NCI-H187 treated with DMSO at 0.1 percent for 48 hours (cell line): ENCODE results near the gene DMAP1.

ENCODE experiments used
- DNase-seq: peaks from one replicate; lab custom pipeline; 2025; lab: John Stamatoyannopoulos, UW

DMAP1 gene

DNA sequence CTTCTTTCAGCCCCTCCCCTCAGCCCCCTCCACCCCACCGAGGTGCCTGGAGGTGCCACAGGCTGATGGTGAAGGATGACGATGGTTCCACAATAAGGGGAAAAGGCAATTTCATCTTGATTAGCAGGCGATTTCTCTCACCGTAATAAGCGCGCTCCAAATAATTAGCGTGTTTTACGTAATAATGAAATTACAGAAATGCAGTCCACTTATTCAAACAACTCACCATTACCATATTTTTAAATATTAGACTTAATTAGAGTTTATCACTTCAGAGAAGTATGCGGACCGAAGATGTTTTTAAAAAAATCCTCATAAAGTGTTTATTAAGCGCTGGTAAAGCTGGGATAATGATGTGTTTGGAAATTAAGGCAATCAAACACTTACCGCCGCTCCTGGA is 14.9 kb downstream of the DMAP1 start:
- DNase-seq, result no peak

- DNase-seq, result no peak
Measured at GRCh38 chr1:44229435-44230167, 16.3 kb downstream of the DMAP1 start.

DNA sequence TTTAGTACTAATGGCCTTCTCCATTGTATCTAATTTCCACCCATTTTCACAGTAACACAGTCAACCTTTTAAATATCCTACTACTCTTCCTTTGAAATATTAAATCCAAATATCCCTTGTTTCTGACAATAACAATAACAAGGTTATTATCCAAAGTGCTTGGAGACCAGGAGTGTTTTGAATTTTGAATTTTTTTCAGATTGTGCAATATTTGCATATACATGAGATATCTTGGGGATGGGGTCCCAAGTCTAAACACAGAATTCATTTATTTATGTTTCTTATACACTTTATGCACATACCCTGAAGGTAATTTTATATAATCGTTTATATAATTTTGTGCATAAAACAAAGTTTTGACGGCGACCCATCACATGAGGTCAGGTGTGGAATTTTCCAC is 17.5 kb downstream of the DMAP1 start:
- no peak for DNase-seq

DNA sequence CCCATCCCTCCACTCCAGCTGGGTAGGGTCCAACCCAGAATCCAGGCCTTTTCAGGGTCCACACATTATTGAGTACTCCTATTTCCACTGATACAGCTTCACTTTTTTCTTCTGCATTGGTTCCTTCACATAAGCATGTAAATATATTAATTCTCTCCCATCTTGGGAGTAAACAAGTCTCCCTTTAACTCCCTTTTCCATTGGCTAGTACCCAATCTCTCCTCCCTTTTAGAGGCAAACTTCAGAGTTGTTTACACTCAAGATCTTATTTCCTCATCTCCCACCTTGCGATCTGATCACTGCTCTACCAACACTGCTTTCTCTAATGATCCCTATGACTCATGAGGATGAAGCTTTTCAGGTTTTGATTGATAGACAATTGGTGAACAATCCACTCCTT is 20.3 kb downstream of the DMAP1 start:
- no peak for DNase-seq

DNA sequence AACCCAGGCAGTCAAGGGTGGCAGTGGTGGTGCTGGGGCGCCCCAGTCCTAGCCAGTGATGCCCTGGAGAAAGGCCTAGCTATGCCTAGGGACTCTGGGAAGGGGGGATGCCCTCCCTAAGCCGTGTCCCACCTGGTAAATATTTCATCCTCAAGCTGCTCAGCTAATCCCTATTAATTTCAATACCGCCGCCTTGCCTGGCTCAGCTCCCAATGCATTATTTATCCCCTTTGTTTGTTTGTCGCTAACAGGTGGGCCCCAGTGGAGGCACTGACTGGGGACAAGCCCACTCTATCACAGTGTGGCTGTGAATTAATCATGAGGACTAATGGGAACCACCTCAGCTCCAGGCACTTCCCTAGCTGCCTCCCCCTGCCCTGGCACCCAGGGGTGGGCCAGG is 22.5 kb downstream of the DMAP1 start:
- no peak for DNase-seq

DNA sequence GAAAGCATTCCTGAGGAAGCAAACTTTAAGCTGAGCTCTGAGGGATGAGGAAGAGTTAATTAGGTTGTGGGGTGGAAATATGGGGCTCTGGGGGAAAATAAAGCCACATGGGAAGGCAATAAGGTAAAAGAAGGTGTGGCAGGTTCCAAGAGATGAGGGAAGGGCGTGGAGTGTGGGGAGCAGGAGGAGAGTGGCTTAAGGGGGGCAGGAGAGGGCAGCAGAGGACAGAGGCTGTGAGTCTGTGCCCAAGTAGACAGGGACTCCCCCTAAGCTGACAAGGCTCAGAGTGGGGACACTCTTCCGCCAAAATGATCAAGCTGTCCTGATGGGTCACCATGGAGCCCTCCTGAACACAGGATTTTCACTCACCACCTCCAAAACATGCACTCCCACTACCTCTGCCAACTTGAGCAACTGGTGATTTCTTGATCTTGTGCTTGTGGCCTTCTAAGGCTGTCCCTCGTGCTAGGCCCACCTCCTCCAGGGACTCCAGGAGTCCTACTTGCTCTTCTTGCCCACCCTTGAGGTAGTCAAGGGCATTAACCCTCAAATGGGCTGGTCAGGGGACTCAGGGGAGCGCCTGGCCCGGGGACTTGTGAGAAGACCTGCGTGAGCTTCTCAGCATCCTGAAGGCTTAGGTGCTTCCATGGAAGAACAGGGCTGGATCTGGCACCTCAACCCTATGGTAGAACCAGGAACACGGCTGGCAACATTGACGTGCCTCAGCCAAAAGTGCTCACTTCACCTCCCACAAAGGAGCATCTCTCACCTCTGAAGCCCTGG is 23.4 kb downstream of the DMAP1 start:
- no peak for DNase-seq

GRCh38 chr1:44237721-44238457 is 24.6 kb downstream of the DMAP1 start:
- peak; percentile 61 for DNase-seq

GRCh38 chr1:44238660-44239059 is 25.4 kb downstream of the DMAP1 start:
- DNase-seq, result no peak

DNA sequence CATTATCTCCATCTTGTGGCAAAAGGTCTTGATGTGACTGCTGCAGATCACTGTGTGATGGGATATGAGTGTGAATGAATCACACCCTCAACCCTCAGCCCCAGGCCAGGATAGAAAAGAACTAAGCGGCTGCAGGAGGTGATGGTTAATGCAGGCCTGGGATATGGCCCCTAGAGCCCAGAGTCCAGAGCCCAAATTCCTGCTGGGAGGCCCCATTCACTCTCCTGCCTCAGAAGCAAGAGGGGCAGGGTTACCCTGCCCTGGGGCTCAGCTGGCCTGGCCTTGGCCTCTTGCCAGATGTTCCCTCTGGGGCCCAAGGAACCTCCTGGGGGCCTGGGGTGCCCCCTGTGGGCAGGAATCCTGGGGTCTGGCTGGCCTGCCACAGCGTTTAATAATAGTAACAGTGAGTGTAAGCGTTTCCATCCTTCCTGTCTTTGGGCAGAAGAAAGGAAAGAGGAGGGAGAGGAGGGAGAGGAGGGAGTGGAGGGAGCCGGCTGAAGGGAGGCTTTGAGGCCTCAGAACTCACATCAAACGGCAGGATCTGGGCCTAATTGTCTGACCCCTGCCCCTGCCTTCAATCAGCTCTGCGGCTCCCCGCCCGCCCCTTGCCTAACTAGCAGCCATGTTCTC is 26.2 kb downstream of the DMAP1 start:
- DNase-seq, result no peak

DNA sequence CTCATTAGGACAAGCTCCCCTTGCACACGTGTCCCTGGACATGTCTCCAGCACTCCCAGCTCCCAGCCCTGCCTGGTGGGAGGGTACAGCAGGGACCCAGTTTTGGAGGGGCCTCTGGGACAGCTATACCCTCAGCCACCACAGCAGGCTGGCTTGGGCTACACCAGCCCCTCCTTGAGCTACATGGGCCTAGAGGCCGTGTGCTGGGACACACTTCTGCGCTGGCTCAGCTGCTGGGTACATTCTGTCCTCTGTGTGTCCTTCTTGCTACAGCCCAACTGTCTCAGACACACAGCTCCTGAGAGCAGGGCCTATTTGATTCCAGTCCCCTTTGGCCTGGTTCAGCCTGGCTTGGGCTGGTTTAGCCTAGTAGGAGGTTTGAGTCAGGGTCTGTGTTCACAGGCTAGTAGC is 26.7 kb downstream of the DMAP1 start:
- DNase-seq, result no peak

- DNase-seq, result no peak
Measured at GRCh38 chr1:44240802-44241671, 27.8 kb downstream of the DMAP1 start.

DNA sequence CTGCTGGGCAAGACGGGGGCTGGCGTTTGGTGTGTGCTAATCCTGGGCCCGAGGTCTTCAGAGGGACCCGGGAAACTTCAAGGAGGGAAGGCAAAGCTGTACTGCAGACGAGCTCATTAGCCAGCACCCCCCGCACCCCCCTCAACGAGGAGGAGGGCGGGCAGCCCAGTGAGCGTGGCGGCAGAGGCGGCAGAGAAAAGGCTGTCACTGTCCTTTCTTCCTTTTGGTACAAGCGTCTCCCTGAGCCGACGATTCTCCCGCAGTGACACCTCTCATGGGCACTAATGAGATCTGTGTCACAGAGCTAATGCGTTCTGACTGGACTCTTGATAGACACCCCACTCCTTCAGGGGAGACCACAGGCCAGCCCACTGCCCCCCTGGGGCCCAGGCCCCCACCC is 29.5 kb downstream of the DMAP1 start:
- DNase-seq, result no peak

DNA sequence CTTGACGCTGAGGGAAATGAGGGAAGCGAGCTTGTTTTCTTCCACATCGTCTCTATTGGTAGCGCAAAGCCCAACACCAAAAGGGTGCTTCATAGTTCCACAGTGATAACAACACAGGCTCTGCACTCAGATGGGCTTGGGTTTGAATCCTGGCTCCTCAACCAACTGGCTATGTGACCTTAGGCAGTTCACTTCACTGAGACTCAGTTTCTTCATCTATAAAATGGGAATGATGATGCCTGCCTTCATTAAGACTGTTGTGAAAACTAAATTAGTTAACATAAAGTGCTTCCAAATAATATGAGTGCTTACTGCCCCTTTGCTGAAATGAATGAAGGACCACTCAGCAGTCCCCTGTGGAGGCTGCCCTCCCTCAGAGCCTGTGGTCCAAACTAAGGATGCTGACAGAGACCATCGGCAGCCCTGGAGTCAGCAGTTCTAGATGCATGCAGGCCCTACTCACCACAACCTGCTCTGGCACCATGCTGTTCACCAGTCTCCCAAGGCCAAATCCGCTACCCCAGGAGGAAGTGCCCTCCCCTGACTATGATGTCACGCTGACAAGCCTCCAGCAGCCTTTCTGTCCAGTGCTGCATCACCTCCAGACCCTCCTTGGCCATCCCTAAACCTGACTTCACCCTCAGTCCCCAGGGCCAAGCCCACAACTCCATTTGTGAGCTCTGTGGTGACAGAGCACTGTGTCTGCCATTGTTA is 30.7 kb downstream of the DMAP1 start:
- DNase-seq, result no peak

GRCh38 chr1:44244986-44245385 is 31.7 kb downstream of the DMAP1 start:
- no peak for DNase-seq

DNA sequence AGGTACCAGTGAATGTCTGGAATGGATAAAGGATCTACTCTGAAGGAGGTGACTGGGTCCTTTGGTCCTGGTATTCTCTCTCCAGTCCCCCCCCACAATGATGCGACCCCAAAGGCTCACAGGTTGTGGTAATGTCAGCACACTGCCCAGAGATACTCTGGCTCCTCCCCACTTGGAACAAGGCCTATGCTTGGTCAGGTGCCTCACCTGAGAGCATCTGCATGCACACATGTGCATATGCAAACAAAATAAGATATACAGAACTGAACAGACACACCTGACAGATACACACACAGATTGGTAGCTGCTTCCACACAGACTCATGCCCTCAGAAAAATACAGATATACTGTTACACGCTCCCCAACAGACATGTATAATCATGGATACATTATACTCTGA is 33.5 kb downstream of the DMAP1 start:
- DNase-seq, result no peak

- DNase-seq, result no peak
Measured at GRCh38 chr1:44249543-44249942, 36.3 kb downstream of the DMAP1 start.

DNA sequence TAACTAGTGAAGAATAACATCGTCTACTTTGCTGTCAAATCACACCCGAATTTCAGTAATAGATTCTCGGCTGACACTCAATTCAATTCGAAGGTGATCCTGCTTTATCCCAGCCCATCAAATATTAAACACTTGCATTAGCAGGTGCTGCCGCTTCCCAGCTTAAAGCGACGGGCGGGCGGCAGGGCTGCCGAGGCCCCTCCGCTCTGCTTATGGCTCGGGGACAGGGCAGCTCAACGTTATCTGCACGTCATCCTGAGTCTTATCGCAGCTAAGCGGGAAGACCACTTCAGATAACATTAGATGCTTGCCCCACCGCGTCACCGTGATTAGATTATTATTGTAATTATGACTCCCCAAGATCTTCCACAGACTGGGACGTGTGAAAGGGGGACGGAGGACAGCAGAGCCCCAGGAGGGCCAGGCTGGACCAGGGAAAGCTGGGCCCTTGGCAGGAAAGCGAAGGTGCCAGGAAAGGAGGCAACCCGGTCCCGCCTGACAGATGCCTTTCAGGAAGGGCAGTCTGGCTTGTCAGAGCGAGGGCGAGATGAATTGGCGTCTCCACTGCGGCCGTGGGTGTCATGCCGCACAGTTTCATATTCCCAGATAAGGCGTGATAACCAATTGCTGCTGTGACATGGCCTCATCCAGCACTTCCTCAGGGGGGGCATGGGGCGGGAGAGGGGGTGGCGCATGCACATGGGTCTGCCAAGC is 37.0 kb downstream of the DMAP1 start:
- DNase-seq, result no peak

DNA sequence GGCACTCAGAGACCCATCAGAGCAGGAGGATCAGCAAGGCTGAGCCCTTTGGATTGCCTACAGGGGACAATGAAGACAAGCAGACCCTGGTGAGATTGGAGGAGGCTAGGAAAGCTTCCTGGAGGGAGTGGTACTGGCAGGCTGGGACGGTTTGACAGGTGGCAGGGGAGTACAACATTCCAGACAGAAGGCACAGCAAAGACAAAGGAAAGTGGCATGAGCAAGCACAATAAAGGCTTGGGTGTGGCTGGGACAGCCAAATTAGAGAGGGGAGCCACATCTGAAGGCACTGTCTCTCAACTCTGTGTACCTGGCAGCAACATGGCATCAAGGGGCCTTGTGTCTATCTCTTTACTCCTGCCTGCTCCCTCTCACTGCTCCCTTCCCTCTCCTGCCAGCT is 38.2 kb downstream of the DMAP1 start:
- no peak for DNase-seq

DNA sequence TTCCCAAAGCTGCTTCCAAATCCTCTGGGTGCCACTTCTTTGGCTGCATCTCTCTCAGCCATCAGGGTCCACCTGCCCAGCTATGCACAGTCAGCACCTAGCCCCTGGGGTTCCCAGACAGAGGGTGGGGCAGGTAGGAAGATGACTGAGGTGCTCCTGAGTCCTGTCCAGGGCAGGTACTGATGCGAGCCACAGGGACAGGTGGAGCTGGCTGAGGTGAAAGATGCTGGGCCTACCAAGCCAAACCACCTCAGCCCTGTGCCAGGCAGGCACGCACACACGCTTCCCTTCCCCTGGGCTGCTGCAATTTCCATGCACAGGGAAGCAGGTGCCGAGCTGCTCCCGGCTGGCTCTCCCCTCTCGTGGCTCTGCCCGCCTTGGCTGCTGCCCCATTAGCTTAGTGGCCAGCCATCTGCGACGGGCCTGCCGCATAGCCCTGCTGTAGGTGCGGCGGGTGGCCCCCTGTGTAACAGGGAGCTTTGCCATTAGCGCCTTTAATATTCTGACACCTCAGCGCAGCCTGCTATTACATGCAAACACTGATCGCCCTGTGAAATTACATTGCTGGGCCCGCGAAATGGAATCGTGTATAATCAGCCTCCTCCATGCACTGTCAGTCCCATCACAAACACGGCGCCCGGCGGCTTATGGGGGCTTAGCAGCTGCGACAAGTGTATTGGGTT is 38.9 kb downstream of the DMAP1 start:
- DNase-seq, result no peak
